ENCODE results near the gene ARHGAP32. TPM values are rescaled to one million over a fixed set of nuclear protein-coding genes. Genes with fewer than 3 reads are reported as not detected.

The ARHGAP32 gene
- total RNA-seq, 1 experiment from 2014 or later = 22.0 TPM

DNA sequence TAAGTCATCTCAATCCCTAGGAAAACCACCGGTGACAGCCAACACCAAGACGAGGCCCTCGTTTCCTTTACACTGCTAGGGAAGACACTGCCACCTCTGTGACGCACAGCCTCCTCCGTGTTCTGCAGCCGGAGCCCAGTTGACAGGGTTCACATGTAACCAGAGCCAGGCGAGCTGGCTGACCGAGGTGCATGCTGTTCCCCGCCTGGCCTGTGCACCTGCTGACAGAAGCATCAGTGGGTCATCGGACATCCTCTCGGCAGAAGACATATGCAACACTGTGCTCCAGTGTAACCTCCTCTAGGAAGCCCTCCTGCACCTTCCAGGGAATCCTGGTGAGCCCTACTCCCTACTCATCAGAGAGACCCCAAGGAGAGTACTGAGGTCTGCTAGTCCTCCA, 135.2 kb downstream of the ARHGAP32 start:
- TF ChIP-seq, protein P1, sequence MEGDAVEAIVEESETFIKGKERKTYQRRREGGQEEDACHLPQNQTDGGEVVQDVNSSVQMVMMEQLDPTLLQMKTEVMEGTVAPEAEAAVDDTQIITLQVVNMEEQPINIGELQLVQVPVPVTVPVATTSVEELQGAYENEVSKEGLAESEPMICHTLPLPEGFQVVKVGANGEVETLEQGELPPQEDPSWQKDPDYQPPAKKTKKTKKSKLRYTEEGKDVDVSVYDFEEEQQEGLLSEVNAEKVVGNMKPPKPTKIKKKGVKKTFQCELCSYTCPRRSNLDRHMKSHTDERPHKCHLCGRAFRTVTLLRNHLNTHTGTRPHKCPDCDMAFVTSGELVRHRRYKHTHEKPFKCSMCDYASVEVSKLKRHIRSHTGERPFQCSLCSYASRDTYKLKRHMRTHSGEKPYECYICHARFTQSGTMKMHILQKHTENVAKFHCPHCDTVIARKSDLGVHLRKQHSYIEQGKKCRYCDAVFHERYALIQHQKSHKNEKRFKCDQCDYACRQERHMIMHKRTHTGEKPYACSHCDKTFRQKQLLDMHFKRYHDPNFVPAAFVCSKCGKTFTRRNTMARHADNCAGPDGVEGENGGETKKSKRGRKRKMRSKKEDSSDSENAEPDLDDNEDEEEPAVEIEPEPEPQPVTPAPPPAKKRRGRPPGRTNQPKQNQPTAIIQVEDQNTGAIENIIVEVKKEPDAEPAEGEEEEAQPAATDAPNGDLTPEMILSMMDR (conservative IDR thresholded peaks at IDR 0.05) = no peak
- no peaks in the 10 kb centered on the region for H3K4me1 Mint-ChIP-seq
- no CpG with 5 or more reads among the region's 11 CpGs for WGBS (ENCODE audit: extremely low coverage, insufficient read length, low lambda C conversion rate)
- Histone ChIP-seq H3K4me1 (ENCODE audit: insufficient read depth, low read length) (no peaks in the 10 kb centered on the region), H4K8ac (replicated peaks; ENCODE audit: insufficient read length, low read depth, low read length) (no peak overlapping the region), H3K9ac (ENCODE audit: extremely low read depth, insufficient read length, low read length) (no peak overlapping the region), H3K56ac (ENCODE audit: insufficient read length, low read depth, low read length) (no peak overlapping the region), H2BK5ac (ENCODE audit: insufficient read length, low read length) (no peak overlapping the region), H2BK120ac (ENCODE audit: low read depth, low read length, poor library complexity, severe bottlenecking) (no peak overlapping the region), H3K23ac (ENCODE audit: insufficient read length, low read depth, low read length) (no peak overlapping the region), H2AFZ (ENCODE audit: low read length) (no peak overlapping the region), H3K27ac (ENCODE audit: insufficient read length, low read depth, low read length) (no peak overlapping the region), H3K79me1 (ENCODE audit: insufficient read depth, low read depth, low read length, poor library complexity, severe bottlenecking) (no peaks in the 10 kb centered on the region), H3K14ac (ENCODE audit: insufficient read depth, low read length) (no peak overlapping the region; the same call in 1 of the 2 replicates), H3K27me3 (ENCODE audit: insufficient read depth, low read length) (no peaks in the 10 kb centered on the region), H2BK12ac (ENCODE audit: insufficient read length, low read depth, low read length) (no peak overlapping the region), H3K4me2 (ENCODE audit: insufficient read depth, insufficient read length, low read length) (no peak overlapping the region), H3K9me3 (ENCODE audit: control insufficient read depth, low read depth, low read length) (no peaks in the 10 kb centered on the region), H4K91ac (ENCODE audit: insufficient read length, low read depth, low read length) (no peak overlapping the region), H4K5ac (ENCODE audit: insufficient read length, low read depth, low read length) (no peak overlapping the region), H3T11ph (ENCODE audit: low read length) (no peak overlapping the region), H2BK20ac (ENCODE audit: low read depth, low read length, poor library complexity, severe bottlenecking) (no peak overlapping the region), H3K23me2 (ENCODE audit: insufficient read length, low read depth, low read length, poor library complexity, severe bottlenecking) (no peaks in the 10 kb centered on the region), H2BK15ac (ENCODE audit: low read depth, low read length) (no peak overlapping the region), H3K18ac (ENCODE audit: insufficient read length, low read depth, low read length) (no peak overlapping the region), H3K4ac (ENCODE audit: low read depth, low read length) (no peak overlapping the region), H4K20me1 (ENCODE audit: control insufficient read depth, insufficient read depth, insufficient read length) (no peaks in the 10 kb centered on the region), H3K79me2 (ENCODE audit: insufficient read depth, low read length) (no peaks in the 10 kb centered on the region), H2AK5ac (ENCODE audit: insufficient read length, low read length) (no peak overlapping the region)
- H3K27me3 Mint-ChIP-seq (ENCODE audit: low read depth) = no peaks in the 10 kb centered on the region
- no peak for DNase-seq
- H3K9me3 Mint-ChIP-seq = no peaks in the 10 kb centered on the region
- peaks cover 0 to 2% (median 0%) of the 10 kb centered on the region in 3 experiments; a peak in 1 of 7 replicates for H3K36me3 Mint-ChIP-seq (ENCODE audit: insufficient read depth in 1 of 3, low read depth in 3 of 3)
- no peak overlapping the region for H3K4me3 Mint-ChIP-seq
- peak overlapping the region in 1 of 3 experiments; percentile 37; a peak in 1 of 7 replicates for H3K27ac Mint-ChIP-seq
